GM10248 (cell line): ENCODE measurements around the gene RNF138.
"Not testable (repeated sequence)": the region's sequence is repeated elsewhere in the genome, so short reads cannot be mapped to it uniquely, and the experiment has no call there.

Source experiments
- CTCF ChIA-PET: fragments of 300-600 bp; sonication (Branson Sonifier 250); formaldehyde crosslinking; extraction: SDS; loops from one replicate; lab custom pipeline; 2021; ENCODE audit warnings: antibody characterized with exemption; lab: Yijun Ruan, JAX
- POLR2A ChIA-PET: fragments of 350-650 bp; sonication (Branson Sonifier 250); formaldehyde crosslinking; extraction: SDS; loops from one replicate; lab custom pipeline; 2020; ENCODE audit warnings: antibody characterized with exemption; lab: Yijun Ruan, JAX
- DNase-seq: peaks from one replicate; pipeline ENCODE4 v3.0.0; 2012; ENCODE audit errors: extremely low spot score
- CTCF ChIP-seq: IDR thresholded peaks from 2 replicates; pipeline ENCODE4 v1.5.1; 2012; ENCODE audit warnings: mild to moderate bottlenecking, low read depth; ENCODE audit errors: extremely low read depth, missing control alignments, control extremely low read depth

RNF138 gene

GRCh38 chr18:32081881-32082280 lies 9.8 kb upstream of the RNF138 start:
- POLR2A ChIA-PET = no interaction called here
- CTCF ChIA-PET = interaction anchor here (1.4 kb wide), 1 partner anchor 8 kb away, joined by 3 read pairs; no protein-coding TSS in a partner anchor
- DNase-seq = no peak
- no peak for TF ChIP-seq CTCF

DNA sequence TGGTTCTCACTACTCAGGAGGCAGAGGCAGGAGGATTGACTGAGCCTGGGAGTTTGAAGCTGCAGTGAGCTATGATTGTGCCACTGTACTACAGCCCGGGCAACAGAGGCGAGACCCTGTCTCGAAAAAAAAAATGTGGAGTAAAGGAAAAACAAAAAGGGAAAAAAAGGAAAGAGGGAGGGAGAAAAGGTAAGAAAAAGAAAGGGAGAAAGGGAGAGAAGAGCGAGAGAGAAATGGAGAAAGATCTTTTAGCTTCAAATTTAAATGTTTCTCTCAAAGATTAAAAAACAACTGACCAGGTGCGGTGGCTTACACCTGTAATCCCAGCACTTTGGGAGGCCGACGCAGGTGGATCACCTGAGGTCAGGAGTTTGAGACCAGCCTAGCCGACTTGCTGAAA lies 7.9 kb upstream of the RNF138 start:
- DNase-seq = no peak
- ChIA-PET POLR2A (no interaction called here), CTCF (interaction anchor here (1.2 to 2.2 kb wide), 2 partner anchors 12 to 342 kb away, joined by 3 to 12 read pairs; no protein-coding TSS in a partner anchor)
- TF ChIP-seq CTCF = no peak

GRCh38 chr18:32086881-32087280 lies 4.8 kb upstream of the RNF138 start:
- DNase-seq = no peak
- POLR2A ChIA-PET = no interaction called here
- TF ChIP-seq CTCF = no peak
- CTCF ChIA-PET = no interaction called here

GRCh38 chr18:32090831-32091230 lies 843 bp upstream of the RNF138 start:
- CTCF ChIA-PET, DNase-seq, POLR2A ChIA-PET: not testable (repeated sequence)

DNA sequence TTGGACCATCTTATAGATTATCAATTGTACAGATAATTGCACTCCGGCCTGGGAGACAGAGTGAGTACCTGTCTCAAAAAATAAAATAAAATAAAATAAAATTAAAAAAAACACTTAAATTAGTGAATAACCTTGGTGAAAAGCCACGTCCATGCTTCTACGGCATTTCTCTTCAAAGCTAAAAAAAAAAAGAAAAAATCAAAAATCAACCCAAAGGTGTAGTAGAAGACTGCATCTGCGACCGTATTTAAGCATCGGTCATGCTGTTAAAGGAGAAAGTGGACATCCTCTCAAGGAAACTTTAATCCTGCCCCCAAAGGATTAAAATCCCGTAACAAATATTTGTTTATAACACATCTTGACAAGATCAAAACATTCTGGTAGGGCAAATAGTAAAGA lies 350 bp upstream of the RNF138 start:
- TF ChIP-seq CTCF = no peak
- POLR2A ChIA-PET = interaction anchor here (1.5 kb wide), 1 partner anchor 148 kb away, joined by 6 read pairs; the partner anchor contains the start of gene TRAPPC8
- CTCF ChIA-PET = interaction anchor here (1.3 kb wide), 1 partner anchor 19 kb away, joined by 5 read pairs; no protein-coding TSS in a partner anchor
- peak; percentile 19 for DNase-seq

- CTCF ChIA-PET = interaction anchor here (0.9 to 1.3 kb wide), 3 partner anchors 12 to 20 kb away, joined by 3 to 5 read pairs (median 4); no protein-coding TSS in a partner anchor
- DNase-seq = peak; percentile 99
- no peak for TF ChIP-seq CTCF
- POLR2A ChIA-PET = interaction anchor here (1.5 kb wide), 1 partner anchor 150 kb away, joined by 6 read pairs; the partner anchor contains the start of gene TRAPPC8
Measured at GRCh38 chr18:32092422-32093101, 888 bp downstream of the RNF138 start.

- TF ChIP-seq CTCF = no peak
- ChIA-PET CTCF (interaction anchor here (0.9 to 1.3 kb wide), 2 partner anchors 11 to 13 kb away, joined by 3 to 4 read pairs; no protein-coding TSS in a partner anchor), POLR2A (no interaction called here)
- DNase-seq = peak; percentile 53
Measured at GRCh38 chr18:32093102-32093511, 1.4 kb downstream of the RNF138 start.
